NCI-H82 (cell line): ENCODE measurements around the gene MAP7.
"Not testable (repeated sequence)": the region's sequence is repeated elsewhere in the genome, so short reads cannot be mapped to it uniquely, and the experiment has no call there.

Experiments used
- DNase-seq: peaks from one replicate; lab custom pipeline; 2025; lab: John Stamatoyannopoulos, UW

Gene MAP7

DNA sequence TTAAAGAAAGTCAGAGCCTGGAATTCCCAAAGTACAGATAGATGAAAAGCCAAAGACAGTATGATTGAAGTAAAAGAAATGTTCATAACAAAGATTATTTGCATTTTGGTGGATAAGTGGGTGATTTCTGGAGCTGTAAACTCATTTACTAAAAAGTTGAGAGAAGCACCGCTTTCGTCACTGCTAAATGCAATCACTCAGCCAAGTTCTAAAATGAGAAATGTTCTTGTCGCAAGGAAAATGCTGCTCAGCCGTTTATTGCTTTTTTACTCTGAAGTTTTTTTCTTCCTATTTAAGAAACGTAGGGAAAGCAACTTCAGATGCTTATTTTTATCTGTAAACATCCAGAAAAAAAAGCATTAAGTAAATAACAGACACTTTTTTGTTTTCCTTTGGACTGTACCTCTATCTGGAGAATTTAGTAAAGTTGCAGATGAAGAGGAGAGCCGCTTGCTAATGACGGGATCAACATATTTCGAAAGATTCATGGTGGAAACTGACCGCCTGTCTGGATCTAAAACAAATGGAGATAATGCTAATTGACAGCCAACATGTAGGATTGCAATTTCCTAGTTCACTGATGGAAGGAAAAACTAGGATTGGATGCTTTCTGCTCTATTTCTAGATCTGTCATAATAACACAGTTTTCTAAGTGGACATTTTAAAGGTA is 166.8 kb downstream of the MAP7 start:
- DNase-seq, result no peak

DNA sequence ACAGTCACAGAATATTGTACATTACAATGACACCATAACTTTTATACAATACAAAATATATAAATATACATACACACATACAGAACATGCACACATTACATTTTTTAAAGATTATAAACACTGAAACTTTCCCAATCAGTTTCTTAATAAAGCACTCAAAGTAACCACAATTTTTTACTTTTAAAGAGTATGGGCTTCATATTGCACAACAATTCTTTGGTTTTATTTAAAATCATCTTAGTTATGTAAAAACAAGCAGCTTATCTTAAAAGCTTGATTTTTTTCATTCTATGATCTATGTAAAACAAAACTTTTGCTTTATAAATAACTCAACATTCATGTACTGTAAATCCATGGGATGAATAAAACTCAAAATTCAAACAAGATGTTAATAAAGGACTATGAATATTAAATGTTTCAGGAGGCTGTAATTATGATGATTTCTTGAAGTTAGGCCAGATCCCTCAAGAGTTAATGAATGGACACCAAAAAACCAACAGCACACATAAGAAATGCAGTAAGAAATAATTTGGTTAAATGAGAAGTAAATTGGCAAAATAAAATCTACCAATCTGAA is 167.5 kb downstream of the MAP7 start:
- DNase-seq, result no peak

DNA sequence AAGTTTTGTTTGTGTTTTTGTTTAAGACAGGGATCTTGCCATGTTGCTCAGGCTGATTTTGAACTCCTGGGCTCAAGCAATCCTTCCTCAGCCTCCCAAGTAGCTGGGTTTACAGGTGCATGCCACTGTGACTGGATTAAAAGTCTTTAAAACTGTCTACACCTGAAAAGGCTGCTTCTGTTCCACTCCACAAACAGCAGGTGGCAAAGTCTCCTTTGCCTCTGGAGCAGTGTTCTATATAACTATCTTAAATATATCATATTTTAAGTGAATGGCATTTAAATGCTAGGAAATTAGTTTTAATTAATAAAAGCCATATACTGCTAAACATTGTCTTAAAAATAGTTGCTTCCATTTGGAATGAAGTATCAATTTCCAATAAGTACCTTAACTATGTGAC is 171.3 kb downstream of the MAP7 start:
- DNase-seq, result no peak

DNA sequence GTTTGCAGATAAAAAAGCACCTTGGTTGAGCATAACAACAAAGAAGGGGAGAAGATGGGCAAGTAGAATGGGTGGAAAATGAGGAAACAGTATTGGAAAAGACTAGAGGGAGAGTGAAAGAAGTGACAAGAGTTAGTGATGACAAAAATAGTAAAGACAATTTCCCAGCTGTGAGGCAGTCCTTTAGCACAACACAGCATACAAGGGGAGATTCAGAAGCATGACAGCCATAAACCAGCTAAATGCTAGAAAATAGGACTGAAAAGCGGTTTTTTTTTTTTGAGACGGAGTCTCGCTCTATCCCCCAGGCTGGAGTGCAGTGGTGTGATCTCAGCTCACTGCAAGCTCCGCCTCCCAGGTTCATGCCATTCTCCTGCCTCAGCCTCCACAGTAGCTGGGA is 174.4 kb downstream of the MAP7 start:
- not testable (repeated sequence) for DNase-seq

DNA sequence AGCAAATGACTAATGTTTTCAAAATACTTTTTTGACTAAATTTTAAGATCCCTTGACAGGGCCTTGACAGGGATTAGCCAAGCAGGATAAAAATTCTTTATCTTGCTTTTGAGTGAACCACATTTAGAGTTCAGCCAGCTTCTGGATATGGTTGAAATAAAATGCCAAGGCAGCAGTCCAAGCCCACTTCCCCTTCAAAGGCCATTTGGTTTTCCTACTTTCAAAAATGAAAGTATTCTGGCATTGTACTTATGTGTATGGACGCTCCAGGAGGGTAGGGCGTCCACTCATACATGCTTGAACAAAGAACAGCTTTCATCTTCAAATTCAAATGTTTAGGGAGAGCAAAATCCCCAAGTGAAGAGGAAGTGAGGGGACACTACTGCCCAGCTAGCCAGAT is 178.3 kb downstream of the MAP7 start:
- no peak for DNase-seq

DNA sequence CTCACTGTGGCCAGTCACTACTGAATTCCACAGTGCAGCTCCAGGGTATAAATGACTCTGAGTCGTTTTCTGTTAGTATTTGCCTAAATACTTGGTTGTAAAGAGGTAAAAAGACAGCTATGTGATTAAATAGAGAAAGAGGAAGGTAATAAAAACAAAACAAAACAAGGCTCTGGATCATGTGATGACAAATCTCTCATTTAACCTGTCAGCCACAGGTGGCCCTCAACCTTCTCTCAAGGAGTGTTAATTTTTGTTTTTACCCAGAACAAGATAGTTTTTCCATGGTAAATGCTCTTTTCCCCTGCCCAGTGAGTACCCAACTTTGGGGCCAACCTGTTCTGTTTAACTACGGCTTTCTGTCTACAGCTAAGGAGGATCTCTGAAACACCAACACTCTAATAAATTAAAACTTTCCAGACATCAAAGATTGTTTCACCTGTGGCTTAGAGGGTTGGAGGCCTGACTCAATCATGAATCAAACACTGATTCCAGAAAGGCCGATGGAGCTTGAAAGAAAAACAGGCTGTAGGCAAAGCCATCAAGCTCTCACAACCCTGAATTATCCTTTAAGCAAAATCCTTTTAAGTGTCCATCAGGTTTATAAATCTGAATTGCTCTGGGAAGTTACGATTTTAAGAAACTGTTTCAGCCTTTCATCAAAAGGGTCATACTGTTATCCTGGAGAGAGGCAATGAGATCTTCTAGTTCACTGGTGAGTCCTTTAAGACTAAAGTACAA is 179.1 kb downstream of the MAP7 start:
- no peak for DNase-seq

DNA sequence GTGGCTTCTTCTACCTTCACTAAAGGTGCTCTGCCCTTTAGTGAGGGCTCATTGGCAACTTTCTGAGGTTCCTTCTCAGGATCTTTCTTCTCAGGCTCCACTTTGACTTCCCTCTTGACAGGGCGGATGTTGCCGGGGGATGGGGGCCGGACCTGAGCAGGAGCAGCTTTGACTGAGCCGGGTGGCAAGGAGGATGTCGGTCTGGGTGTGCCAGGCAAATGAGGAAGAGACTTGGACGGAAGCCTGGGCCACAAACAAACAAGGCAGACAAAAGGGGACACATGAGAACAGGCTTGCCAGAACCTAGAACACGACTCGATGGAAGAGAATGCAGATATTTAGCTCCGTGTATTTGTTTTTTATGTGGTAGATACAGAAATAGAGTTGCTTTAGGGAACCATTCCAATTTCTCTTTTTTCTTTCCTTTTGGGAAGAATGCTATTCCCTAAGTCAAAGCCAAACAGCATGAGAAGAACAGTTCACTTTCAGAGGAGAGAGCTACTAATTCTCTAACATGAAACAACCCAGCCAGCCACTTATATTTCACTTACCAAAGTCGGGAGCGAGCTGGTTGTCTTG is 184.4 kb downstream of the MAP7 start:
- no peak for DNase-seq

DNA sequence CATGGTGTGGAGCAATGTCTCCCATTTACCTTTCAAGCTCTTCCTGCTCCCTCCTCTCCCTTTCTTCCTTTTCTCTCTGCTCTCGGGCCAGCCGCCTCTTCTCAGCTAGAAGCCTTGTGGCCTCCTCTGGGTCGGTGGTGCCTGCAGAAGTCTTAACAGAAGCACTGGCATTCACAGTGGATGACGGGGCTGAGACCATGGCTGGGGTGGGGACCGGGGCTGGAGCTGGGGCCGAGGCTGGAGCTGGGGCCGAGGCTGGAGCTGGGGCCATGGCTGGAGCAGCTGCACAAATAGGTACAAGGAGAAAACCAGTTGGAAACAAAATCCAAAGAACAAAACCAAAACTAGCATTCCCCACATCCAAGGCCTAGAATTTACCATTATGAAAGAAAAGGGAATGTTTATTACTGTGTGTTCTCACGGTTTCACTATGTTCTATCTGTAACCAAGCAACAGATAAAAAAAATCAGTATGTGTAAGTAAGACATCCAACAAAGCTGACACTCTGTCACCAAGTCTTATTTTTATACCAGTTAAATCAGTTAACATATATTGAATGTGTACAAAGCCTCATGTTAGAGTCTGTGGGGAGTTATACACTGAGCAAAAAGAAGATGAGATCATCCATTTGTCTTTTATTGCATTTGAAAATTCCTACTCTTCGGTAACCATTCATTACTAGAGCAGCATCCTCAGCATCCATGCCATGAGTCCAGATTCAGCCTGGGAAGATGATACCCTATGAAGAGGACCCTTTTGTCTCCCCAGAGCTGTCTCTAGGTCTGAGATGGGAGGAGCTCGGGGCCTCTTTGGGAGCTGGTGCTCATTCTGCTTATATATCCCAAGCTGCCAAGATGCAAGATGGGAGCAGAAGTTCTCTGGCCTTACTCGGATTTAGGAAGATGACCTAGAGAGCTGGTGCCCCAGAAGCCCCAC is 187.5 kb downstream of the MAP7 start:
- DNase-seq, result no peak

DNA sequence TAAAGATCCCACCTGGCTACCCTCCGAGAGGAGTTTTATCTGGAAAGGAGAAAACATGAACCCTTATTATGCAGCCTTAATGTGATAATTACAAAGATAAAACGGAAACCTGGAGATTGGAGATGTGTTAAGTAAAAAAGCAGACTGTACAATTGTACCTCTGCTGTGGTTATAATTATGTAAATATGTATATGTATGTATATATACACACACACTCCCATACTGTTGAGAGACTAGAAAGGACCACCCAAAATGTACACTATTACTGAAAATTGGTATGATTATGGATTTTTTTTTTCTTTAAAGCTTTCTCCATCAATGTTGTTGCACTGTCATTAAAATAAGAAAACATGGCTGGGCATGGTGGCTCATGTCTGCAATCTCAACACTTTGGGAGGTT is 188.4 kb downstream of the MAP7 start:
- DNase-seq, result no peak

DNA sequence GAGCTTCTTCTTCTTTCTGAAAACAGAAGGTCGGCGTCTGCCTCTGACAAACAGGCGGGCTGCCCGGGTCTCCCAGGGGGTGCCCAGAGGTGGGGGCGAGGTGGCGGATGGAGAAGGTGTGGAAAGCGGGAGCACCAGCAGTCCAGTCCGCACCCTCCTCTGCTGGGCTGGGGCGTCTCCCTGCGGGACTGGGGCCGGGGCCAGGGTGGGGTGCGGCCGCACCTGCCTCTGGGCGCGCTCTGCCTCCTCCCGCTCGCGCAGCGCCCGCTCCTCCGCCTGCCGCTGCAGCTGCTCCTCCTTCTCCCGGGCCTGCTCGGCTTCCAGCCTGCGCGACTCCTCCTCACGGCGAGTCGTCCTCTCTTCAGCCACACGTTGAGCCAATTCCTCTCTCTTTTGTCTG is 189.4 kb downstream of the MAP7 start:
- no peak for DNase-seq

DNA sequence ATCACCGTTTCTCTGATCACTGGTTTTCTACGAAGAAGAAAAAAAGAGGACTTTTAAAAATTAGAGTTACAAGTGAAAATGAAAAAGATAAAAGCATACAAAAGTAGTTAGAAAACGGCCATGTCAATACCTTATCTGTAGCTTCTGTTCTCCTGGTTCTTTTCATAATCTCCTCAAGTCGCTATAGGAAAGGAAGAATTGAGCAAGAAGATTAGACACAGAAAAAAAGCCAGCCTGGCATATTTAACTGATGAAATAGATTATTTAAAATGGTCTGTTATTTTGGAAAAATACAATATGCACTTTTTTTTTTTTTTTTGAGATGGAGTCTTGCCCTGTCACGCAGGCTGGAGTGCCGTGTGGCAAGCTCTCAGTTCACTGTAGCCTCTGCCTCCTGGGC is 190.4 kb downstream of the MAP7 start:
- no peak for DNase-seq

DNA sequence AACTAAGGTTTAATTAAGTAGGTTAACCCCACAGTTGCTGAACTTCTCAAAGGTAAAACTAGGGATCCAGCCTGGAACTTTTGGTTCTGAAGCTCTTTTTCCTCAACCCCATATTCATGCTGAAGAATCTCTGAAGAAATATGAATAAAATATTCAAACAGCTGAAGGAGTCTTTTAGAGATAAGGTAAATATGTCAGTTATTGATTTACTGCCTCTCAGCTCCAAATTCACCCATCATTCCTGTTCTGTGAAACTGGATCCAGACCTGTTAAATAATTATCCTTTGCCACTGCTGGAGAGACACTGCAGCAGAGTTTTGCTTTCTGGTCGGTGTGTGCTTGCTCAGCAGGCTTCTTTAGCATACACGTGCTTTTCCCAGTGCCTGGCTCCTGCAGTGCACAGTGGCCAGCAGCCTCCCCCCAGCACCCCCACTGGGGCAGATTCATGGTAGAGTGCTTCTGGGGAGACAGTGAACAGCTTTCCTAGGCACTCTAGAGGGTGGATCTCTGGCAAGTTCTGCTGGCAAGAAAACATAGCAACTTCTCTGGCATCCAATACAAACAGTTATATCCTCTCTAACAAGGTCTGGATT is 198.6 kb downstream of the MAP7 start:
- DNase-seq, result no peak

DNA sequence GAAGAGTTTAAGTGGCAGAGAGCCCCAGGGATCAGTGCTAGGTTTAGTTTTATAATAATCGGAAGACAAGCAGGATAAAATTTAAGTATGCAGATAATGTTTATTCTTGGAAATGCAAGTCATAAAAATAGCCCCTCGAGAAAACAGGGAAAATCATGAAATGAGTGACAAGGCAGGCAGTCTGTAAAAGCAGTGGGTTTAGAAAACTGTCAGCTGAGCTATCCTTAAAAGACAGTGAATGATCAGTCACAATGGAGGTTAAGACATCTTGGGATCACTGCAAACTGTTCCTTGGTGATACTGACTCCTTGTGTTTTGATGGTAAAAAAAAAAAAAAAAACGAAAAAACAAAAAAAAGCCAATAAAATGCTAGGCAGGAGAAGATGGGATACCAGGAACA is 199.3 kb downstream of the MAP7 start:
- DNase-seq, result no peak

DNA sequence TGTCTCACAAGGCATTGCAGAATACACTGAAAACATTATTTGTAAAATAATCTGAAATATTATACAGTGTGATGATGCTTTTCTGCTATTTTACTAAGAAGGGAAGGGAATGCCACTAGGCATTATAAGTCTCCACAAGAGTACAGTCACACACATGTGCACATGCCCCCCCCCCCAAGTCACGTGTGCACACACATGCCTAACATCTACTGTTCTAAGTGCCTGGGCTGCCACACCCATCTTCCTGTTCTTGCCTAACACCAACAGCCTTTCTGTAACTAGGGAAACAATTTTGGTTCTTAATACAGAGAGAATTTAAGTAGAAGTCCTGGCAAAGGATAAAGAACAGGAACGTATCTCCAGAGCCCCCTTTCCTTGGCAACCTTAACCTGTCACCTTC is 202.4 kb downstream of the MAP7 start:
- no peak for DNase-seq

DNA sequence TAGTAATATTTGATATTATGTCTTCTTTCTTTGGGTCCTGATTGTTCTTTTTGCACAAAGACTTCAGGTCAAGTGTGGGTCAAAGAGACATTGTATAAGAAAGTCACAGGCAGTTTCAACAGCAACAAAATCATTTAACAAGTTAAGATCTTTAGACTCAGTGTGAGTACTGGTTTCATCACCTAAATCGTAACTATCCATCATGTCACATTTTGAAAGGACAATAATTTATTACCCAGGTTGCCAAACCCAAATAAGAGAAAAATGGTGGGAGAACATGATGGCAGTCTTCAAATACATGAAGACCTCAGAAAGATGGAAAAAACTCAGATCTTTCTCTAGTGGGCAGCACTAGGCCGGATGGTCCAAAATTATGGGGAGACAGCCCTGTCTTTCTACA is 205.1 kb downstream of the MAP7 start:
- DNase-seq, result no peak

DNA sequence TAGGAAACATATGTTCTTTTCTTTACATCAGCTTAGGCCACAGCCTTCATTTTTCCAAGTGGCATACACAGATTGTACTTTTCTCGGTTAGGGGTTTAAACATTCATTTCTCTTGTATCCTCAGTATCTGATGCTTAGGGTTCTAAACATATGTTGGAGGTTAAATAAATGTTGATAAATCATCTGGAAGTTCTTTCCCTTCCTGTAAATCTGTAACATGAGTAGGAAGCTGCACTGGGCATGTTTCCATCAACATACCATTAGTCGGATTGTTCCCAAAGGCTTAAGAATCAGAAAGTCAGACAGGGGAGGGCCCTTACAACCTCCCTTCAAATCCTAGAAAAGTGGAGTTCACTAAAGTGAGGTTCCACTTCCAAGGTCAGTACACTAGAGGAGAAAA is 205.8 kb downstream of the MAP7 start:
- peak; percentile 70 for DNase-seq

DNA sequence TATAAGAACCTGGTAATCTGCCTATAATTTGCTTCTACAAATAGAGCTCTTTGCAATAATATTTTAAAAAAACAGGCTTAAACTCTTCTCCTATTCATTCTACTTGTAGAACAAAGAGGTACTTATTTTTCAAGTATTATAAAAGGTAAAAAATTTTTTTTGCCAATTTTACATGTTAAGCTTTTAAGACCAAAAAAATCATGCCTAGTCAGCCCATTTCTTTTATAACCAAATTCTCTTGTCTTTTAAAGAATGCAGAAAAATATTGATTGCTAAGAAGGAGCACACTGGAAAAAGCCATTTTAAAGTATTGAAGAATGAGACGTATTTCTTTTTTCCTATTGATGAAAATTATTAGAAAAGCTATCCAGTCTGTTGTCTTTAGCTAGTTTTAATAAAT is 206.5 kb downstream of the MAP7 start:
- DNase-seq, result no peak

DNA sequence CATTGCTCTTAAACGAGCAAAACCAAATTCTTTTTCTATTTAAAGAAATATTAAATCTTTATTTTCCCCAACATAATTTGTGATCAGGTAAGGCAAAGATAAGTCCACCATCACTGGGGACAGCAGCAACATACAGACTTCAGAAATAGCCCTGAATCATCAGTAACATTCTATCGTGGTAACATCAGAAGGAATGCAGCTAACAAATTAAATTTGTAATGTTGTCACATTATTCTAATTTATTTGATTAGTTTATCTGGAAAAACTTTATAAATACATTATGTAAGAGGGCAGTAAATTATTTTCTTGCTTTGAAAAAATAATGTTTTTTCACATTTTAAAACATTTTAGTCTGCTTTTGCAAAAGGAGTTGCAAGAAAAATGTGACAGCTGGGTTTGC is 206.9 kb downstream of the MAP7 start:
- DNase-seq, result no peak

DNA sequence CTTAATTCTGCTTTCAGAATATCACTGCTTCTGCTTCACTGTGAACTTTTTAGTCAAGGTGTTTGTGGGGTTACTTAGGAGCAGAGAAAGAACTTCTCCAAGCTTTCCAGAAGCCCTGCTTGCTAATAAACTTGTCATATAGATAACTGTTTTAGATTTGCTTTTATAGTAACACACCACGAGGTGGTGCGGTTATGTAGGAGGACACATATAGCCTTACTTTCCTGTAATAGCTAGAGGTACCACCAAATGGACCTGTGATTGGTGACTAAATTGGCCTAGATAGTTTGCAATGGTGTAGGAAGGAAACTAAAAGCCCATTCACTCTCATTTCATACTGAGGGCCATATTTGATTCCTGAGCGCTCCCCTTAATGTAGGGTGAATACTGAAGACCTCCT is 208.3 kb downstream of the MAP7 start:
- DNase-seq, result peak; percentile 38

DNA sequence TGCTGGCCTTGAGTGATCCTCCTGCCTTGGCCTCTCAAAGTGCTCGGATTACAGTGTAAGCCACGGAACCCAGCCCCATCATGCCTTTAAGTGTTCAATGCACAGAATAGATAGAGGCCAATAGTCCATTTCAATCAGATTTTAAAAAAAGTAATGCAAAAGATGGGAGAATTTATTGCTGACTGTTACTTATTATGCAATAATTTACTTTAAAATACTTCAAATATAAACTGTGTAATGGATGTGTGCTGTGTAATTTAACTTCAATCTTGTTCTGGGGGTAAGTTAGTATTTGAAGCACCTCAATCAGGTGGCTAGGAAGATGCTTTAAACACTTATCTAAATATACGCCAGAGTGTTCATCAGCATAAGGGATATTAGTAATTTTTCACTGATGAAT is 208.9 kb downstream of the MAP7 start:
- no peak for DNase-seq

DNA sequence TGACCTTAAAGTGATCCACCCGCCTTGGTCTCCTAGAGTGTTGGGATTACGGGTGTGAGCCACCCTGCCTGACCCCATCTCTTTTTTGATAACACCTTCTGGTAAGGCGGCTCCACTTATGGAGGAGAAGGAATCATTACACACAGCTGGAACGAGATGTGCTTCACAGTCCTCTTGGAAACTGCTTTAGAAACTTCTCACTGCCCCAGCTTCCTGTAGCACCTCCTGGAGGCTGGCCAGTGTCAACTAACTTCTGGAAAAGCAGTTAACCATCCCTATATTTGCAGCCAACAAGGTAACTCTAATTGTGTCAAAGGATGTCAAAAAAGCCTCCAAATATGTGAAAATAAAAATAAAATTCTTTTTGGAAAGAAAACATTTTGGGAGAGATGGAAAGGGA is 211.7 kb downstream of the MAP7 start:
- no peak for DNase-seq

DNA sequence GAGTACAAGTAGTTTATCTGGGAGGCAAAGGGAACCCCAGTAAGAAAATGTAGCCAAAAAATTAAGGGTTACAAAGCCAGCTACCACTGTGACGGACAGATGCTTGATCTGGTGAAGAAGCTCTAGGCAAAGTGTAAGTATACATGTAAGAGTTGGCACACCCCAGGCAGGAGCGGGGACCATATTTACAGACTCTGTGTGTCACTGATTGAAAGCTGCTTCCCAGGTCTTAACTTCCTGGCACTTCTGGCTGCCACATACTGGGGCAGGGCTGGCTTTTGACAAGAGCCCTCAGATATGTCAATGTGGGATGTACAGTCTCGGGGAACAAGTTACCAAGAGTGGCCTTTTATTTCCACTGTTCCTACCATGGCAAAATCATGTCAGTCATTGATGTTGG is 212.6 kb downstream of the MAP7 start:
- no peak for DNase-seq
